ENCODE results near the gene TMEM50B. TPM values are rescaled to one million over a fixed set of nuclear protein-coding genes. Genes with fewer than 3 reads are reported as not detected.
"Not testable (repeated sequence)": the region's sequence is repeated elsewhere in the genome, so short reads cannot be mapped to it uniquely, and the experiment has no call there.

The TMEM50B gene
- total RNA-seq, 1 experiment from 2014 or later: 28.6 TPM

- DNase-seq (ENCODE audit: low read depth): no peak
Observed at GRCh38 chr21:33478182-33478581, 1.6 kb downstream of the TMEM50B start.

GRCh38 chr21:33477066-33477465, 2.7 kb downstream of the TMEM50B start:
- DNase-seq (ENCODE audit: low read depth): no peak

GRCh38 chr21:33473344-33473743, 6.4 kb downstream of the TMEM50B start:
- no peak for DNase-seq (ENCODE audit: low read depth)

- DNase-seq (ENCODE audit: low read depth): no peak
Observed at GRCh38 chr21:33470701-33471100, 9.1 kb downstream of the TMEM50B start.

- DNase-seq (ENCODE audit: low read depth): not testable (repeated sequence)
Observed at GRCh38 chr21:33469183-33469582, 10.6 kb downstream of the TMEM50B start.

- DNase-seq (ENCODE audit: low read depth): no peak
Observed at GRCh38 chr21:33461538-33462250, 18.1 kb downstream of the TMEM50B start.

GRCh38 chr21:33458861-33459260, 20.9 kb downstream of the TMEM50B start:
- DNase-seq (ENCODE audit: low read depth): no peak

- DNase-seq (ENCODE audit: low read depth): no peak
Observed at GRCh38 chr21:33455686-33456446, 23.9 kb downstream of the TMEM50B start.

GRCh38 chr21:33452362-33452761, 27.4 kb downstream of the TMEM50B start:
- DNase-seq (ENCODE audit: low read depth): no peak

- peak; percentile 25 for DNase-seq (ENCODE audit: low read depth)
Observed at GRCh38 chr21:33451634-33452071, 28.1 kb downstream of the TMEM50B start.

GRCh38 chr21:33449616-33450015, 30.2 kb downstream of the TMEM50B start:
- no peak for DNase-seq (ENCODE audit: low read depth)

GRCh38 chr21:33446620-33447019, 33.2 kb downstream of the TMEM50B start:
- DNase-seq (ENCODE audit: low read depth): not testable (repeated sequence)

GRCh38 chr21:33444499-33444898, 35.3 kb downstream of the TMEM50B start:
- no peak for DNase-seq (ENCODE audit: low read depth)

- DNase-seq (ENCODE audit: low read depth): no peak
Observed at GRCh38 chr21:33443194-33443593, 36.6 kb downstream of the TMEM50B start.

GRCh38 chr21:33441489-33442477, 38.0 kb downstream of the TMEM50B start:
- peak; percentile 95 for DNase-seq (ENCODE audit: low read depth)

- no peak for DNase-seq (ENCODE audit: low read depth)
Observed at GRCh38 chr21:33437140-33437539, 42.6 kb downstream of the TMEM50B start.

- DNase-seq (ENCODE audit: low read depth): peak; percentile 95
Observed at GRCh38 chr21:33434770-33435360, 44.9 kb downstream of the TMEM50B start.

- no peak for DNase-seq (ENCODE audit: low read depth)
Observed at GRCh38 chr21:33433425-33434114, 46.2 kb downstream of the TMEM50B start.

- DNase-seq (ENCODE audit: low read depth): no peak
Observed at GRCh38 chr21:33433001-33433400, 46.8 kb downstream of the TMEM50B start.

- DNase-seq (ENCODE audit: low read depth): no peak
Observed at GRCh38 chr21:33432496-33432895, 47.3 kb downstream of the TMEM50B start.

GRCh38 chr21:33430858-33431257, 48.9 kb downstream of the TMEM50B start:
- DNase-seq (ENCODE audit: low read depth): no peak
